HepG2 (cell line): ENCODE data around the gene TNFRSF18. TPM values are rescaled to one million over a fixed set of nuclear protein-coding genes. Genes with fewer than 3 reads are reported as not detected.
A peak's percentile ranks its signal among the peaks of the same experiment; 100 is the strongest.

Experiments used
- ATAC-seq: fragments of 200-7000 bp; cut with Tn5 transposase; 3 replicates; pipeline ENCODE4 v1.9.1; 2020; ENCODE audit warnings: mild to moderate bottlenecking, moderate library complexity
- BruUV-seq: library from RNA; stranded (reverse); fragments of 400-500 nt; replicated peaks from 2 replicates; lab custom pipeline; 2021; lab: Mats Ljungman, UMichigan
- CTCF ChIA-PET: fragments of 300-600 bp; formaldehyde crosslinking; extraction: SDS; loops from one replicate; lab custom pipeline; 2021; ENCODE audit warnings: low total read pairs, inconsistent platforms, low intra/inter-chr PET ratio; lab: Yijun Ruan, JAX
- POLR2A ChIA-PET: fragments of 350-600 bp; sonication (Branson Sonifier 250); formaldehyde crosslinking; loops from one replicate; lab custom pipeline; 2020; ENCODE audit warnings: antibody characterized with exemption, inconsistent platforms; lab: Yijun Ruan, JAX
- DNase-seq: peaks from one replicate; pipeline ENCODE4 v3.0.0-alpha.2; 2015; ENCODE audit warnings: low spot score
- FAIRE-seq: peaks from 3 replicates; lab custom pipeline; 2011; peaks lifted over from hg19 to GRCh38; lab: Jason Lieb, UNC
- H2AFZ ChIP-seq: one replicate; pipeline ENCODE4 v1.6.1; 2011; ENCODE audit warnings: low read length, inconsistent platforms
- H3K27ac ChIP-seq: fragments of 300-600 bp; 3 replicates; pipeline ENCODE4 v1.8.0; 2011; ENCODE audit warnings: mixed run types, mild to moderate bottlenecking, mixed read lengths, low read length, inconsistent platforms; ENCODE audit not compliant: insufficient read depth; ENCODE audit errors: extremely low read length
- H3K27me3 ChIP-seq, 2 experiments: fragments of 200-600 bp in 1 of 2; 2 replicates in 1 of 2; 3 replicates in 1 of 2; pipeline versions ENCODE4 v1.6.0 to v1.8.0; 2011; ENCODE audit warnings: low read length in 2 of 2, mild to moderate bottlenecking in 2 of 2, moderate library complexity in 2 of 2, inconsistent platforms in 1 of 2; ENCODE audit not compliant: insufficient read depth in 2 of 2, control insufficient read depth in 1 of 2
- H3K36me3 ChIP-seq, 2 experiments: fragments of 200-600 bp in 1 of 2; replicated peaks in 1 of 2; 2 replicates in 1 of 2; 3 replicates in 1 of 2; pipeline versions ENCODE4 v1.5.1 to v1.8.0; 2011; ENCODE audit warnings: low read length in 2 of 2, inconsistent platforms in 1 of 2; ENCODE audit not compliant: insufficient read depth in 2 of 2, control insufficient read depth in 1 of 2
- H3K4me1 ChIP-seq: 2 replicates; pipeline ENCODE4 v1.5.1; 2012; ENCODE audit warnings: low read length, inconsistent platforms; ENCODE audit not compliant: insufficient read depth
- H3K4me2 ChIP-seq: 2 replicates; pipeline ENCODE4 v1.6.0; 2011; ENCODE audit warnings: low read depth, low read length, inconsistent platforms
- H3K4me3 ChIP-seq, 3 experiments: fragments of 200-600 bp in 1 of 3; sonication (generic), shearing (Covaris generic) in 1 of 3; replicated peaks in 1 of 3; 2 replicates each; pipeline ENCODE4 v1.5.1; 2011 to 2016; ENCODE audit warnings: low read length in 3 of 3, inconsistent platforms in 2 of 3, low read depth in 2 of 3, mild to moderate bottlenecking in 2 of 3, control low read depth in 1 of 3, mixed read lengths in 1 of 3; ENCODE audit not compliant: insufficient read depth in 1 of 3
- H3K79me2 ChIP-seq: one replicate; pipeline ENCODE4 v1.6.1; 2011; ENCODE audit warnings: low read length, inconsistent platforms; ENCODE audit not compliant: insufficient read depth
- H3K9ac ChIP-seq: 2 replicates; pipeline ENCODE4 v1.6.0; 2011; ENCODE audit warnings: mild to moderate bottlenecking, low read depth, low read length, inconsistent platforms; ENCODE audit not compliant: insufficient read depth
- H3K9me3 ChIP-seq: 2 replicates; pipeline ENCODE4 v1.5.1; 2012; ENCODE audit warnings: mild to moderate bottlenecking, low read length
- H4K20me1 ChIP-seq: 2 replicates; pipeline ENCODE4 v1.6.0; 2011; ENCODE audit warnings: inconsistent platforms, mild to moderate bottlenecking, low read length, moderate library complexity; ENCODE audit not compliant: insufficient read depth
- ARNTL ChIP-seq: sonication (generic); formaldehyde crosslinking; IDR thresholded peaks from 2 replicates; pipeline ENCODE4 v1.4.0; 2020; ENCODE audit warnings: mild to moderate bottlenecking, missing genetic modification reagents
- BHLHE40 ChIP-seq: IDR thresholded peaks from 2 replicates; pipeline ENCODE4 v1.6.1; 2011; ENCODE audit warnings: low read length, improper control_type of control experiment
- KIAA2018 ChIP-seq: sonication (generic); formaldehyde crosslinking; IDR thresholded peaks from 2 replicates; pipeline ENCODE4 v1.5.0; 2020; ENCODE audit warnings: mild to moderate bottlenecking, missing genetic modification reagents, borderline replicate concordance
- MED1 ChIP-seq: sonication (generic); formaldehyde crosslinking; IDR thresholded peaks from 2 replicates; pipeline ENCODE4 v1.4.0; 2020; ENCODE audit warnings: missing genetic modification reagents
- RBFOX2 ChIP-seq: fragments of 200-400 bp; formaldehyde crosslinking; IDR thresholded peaks from 2 replicates; pipeline ENCODE4 v1.6.1; 2017; ENCODE audit warnings: low read depth, mild to moderate bottlenecking, low read length
- ZFX ChIP-seq: sonication (generic); formaldehyde crosslinking; IDR thresholded peaks from 2 replicates; pipeline ENCODE4 v1.4.0; 2020; ENCODE audit warnings: mild to moderate bottlenecking, low read depth, missing genetic modification reagents, moderate library complexity
- ZMYM4 ChIP-seq: sonication (generic); formaldehyde crosslinking; IDR thresholded peaks from 2 replicates; pipeline ENCODE4 v1.8.1; 2023; ENCODE audit warnings: mild to moderate bottlenecking, missing genetic modification reagents
- ZNF138 ChIP-seq: sonication (generic); formaldehyde crosslinking; IDR thresholded peaks from 2 replicates; pipeline ENCODE4 v1.5.0; 2020; ENCODE audit warnings: mild to moderate bottlenecking, low read depth, missing genetic modification reagents
- ZNF44 ChIP-seq: sonication (generic); formaldehyde crosslinking; IDR thresholded peaks from 2 replicates; pipeline ENCODE4 v1.5.1; 2020; ENCODE audit warnings: mild to moderate bottlenecking, missing genetic modification reagents
- ZNF629 ChIP-seq: sonication (generic); formaldehyde crosslinking; conservative IDR thresholded peaks from 2 replicates; pipeline ENCODE4 v1.5.0; 2020; ENCODE audit warnings: missing genetic modification reagents
- ZNF800 ChIP-seq: sonication (generic); formaldehyde crosslinking; IDR thresholded peaks from 2 replicates; pipeline ENCODE4 v1.4.0; 2020; ENCODE audit warnings: missing genetic modification reagents
- ZNF883 ChIP-seq: sonication (generic); formaldehyde crosslinking; IDR thresholded peaks from 2 replicates; pipeline ENCODE4 v1.5.1; 2020; ENCODE audit warnings: mild to moderate bottlenecking, missing genetic modification reagents; ENCODE audit errors: not compliant biosample characterization
- ZZZ3 ChIP-seq: sonication (generic); formaldehyde crosslinking; IDR thresholded peaks from 2 replicates; pipeline ENCODE4 v1.4.0; 2020; ENCODE audit warnings: missing genetic modification reagents, mild to moderate bottlenecking, borderline replicate concordance
- WGBS: methylation state at CpG from one replicate; pipeline ENCODE4 v1.1.6; 2017; ENCODE audit warnings: low lambda C conversion rate; 5-methylcytosine and 5-hydroxymethylcytosine counted together
- in situ Hi-C: cut with HindIII; loops from 2 replicates; pipeline ENCODE4 v1.10.0; 2017; ENCODE audit warnings: low pct_unique_long_range_greater_than_20kb; ENCODE audit not compliant: extremely low pct_ligation_motif_present
- intact Hi-C: fragments of 100-400 bp; cut with micrococcal nuclease; formaldehyde crosslinking; loops from one replicate; pipeline ENCODE4 v1.10.0; 2022; ENCODE audit not compliant: unreplicated experiment
- polyA plus RNA-seq, 8 experiments: library from polyadenylated mRNA; depleted of rRNA in 3 of 8; stranded (reverse) in 7 of 8; unstranded in 1 of 8; fragments of >200 nt; fragmentation: Illumina TruSeq in 4 of 8; extraction: Trizol in 4 of 8; gene quantifications; 2 replicates each; pipeline versions ENCODE4 v1.2.1 to v1.2.3, GENCODE V29; 2011 to 2016; ENCODE audit warnings: low read depth in 4 of 8, missing spikeins in 1 of 8, mixed read lengths in 1 of 8; ENCODE audit not compliant: insufficient read depth in 1 of 8
- total RNA-seq, 5 experiments: library from RNA; depleted of rRNA; stranded (reverse); fragments of >200 nt; fragmentation: Illumina TruSeq; extraction: Trizol; gene quantifications; 2 replicates each; pipeline ENCODE4 v1.2.3, GENCODE V29; 2016; ENCODE audit warnings: low read depth in 1 of 5

The TNFRSF18 gene
- total and polyA plus RNA-seq, 2 of the 13 experiments (the other 11 are each of a cell fraction or from before 2014, with no cell fraction given), result not detected

GRCh38 chr1:1247341-1247913, 41.0 kb upstream of the TNFRSF18 start (continued):
- TF ChIP-seq ZNF44 (CRISPR knock-in tag) (no peak), ZFX (0 out of 2 replicates have a peak, but pooled peaks have one; percentile 22), RBFOX2 (no peak), ZNF800 (CRISPR knock-in tag) (no peak), MED1 (no peak), ZNF629 (CRISPR knock-in tag) (no peak), ZNF138 (CRISPR knock-in tag) (no peak), ZMYM4 (CRISPR knock-in tag) (no peak), ZNF883 (peak; percentile 11), ARNTL (CRISPR knock-in tag) (no peak)

GRCh38 chr1:1246577-1247340, 40.4 kb upstream of the TNFRSF18 start, which contains the start of gene C1QTNF12:
TSS of gene C1QTNF12 (minus strand) at chr1:1246722. CDS start at chr1:1246690, 32 bp downstream.
- POLR2A ChIA-PET, result no interaction called here
- Histone ChIP-seq H3K27ac (no peak within 1 kb of the TSS), H3K36me3 (no peaks in the 10 kb centered on the region), H3K9me3 (no peaks in the 10 kb centered on the region), H3K4me1 (peaks cover 8% of the 10 kb centered on the region), H4K20me1 (no peaks in the 10 kb centered on the region), H3K4me2 (no peak within 1 kb of the TSS), H3K9ac (no peak within 1 kb of the TSS), H3K27me3 (no peaks in the 10 kb centered on the region), H3K79me2 (no peaks in the 10 kb centered on the region), H2AFZ (no peak within 1 kb of the TSS), H3K4me3 (no peak within 1 kb of the TSS)
- in situ Hi-C loops (no loop called here), intact Hi-C loops (no loop called here)
- CTCF ChIA-PET, result no interaction called here
- WGBS, result 80% methylated on average over 34 of the region's 74 CpGs
- ATAC-seq, result peak; percentile 10
- DNase-seq, result no peak
- FAIRE-seq, result no peak
- no TSS peak for BruUV-seq
- no peak for TF ChIP-seq KIAA2018
- peak; percentile 37 for TF ChIP-seq ZNF883
- no peak for TF ChIP-seq ZZZ3 (CRISPR knock-in tag)
- no peak for TF ChIP-seq BHLHE40
- 0 out of 2 replicates have a peak, but pooled peaks have one; percentile 3 for TF ChIP-seq RBFOX2
